GM23338 (cell line): ENCODE data around the gene UNC5A. TPM values are rescaled to one million over a fixed set of nuclear protein-coding genes. Genes with fewer than 3 reads are reported as not detected.

ENCODE experiments used
- ATAC-seq: fragments of 200-7000 bp; cut with Tn5 transposase; 3 replicates; pipeline ENCODE4 v1.9.1; 2020
- DNase-seq: peaks from one replicate; pipeline ENCODE4 v3.0.0-alpha.2; 2015; ENCODE audit warnings: low spot score
- H2AFZ ChIP-seq: fragments of 200-600 bp; sonication (generic); 2 replicates; pipeline ENCODE4 v1.8.0; 2016; ENCODE audit warnings: antibody characterized with exemption, mild to moderate bottlenecking, moderate library complexity
- H3F3A ChIP-seq: fragments of 200-600 bp; sonication (generic); replicated peaks from 2 replicates; pipeline ENCODE4 v1.8.0; 2017; ENCODE audit warnings: antibody characterized with exemption, mixed run types, low read depth
- H3K27ac ChIP-seq: fragments of 200-600 bp; sonication (generic); 2 replicates; pipeline ENCODE4 v1.6.1; 2016; ENCODE audit warnings: low read depth
- H3K27me3 ChIP-seq: fragments of 200-600 bp; sonication (generic); 2 replicates; pipeline ENCODE4 v1.8.0; 2016; ENCODE audit warnings: mild to moderate bottlenecking, mixed run types, moderate library complexity; ENCODE audit not compliant: insufficient read depth
- H3K36me3 ChIP-seq: fragments of 200-600 bp; sonication (generic); 2 replicates; pipeline ENCODE4 v1.8.0; 2016; ENCODE audit warnings: mild to moderate bottlenecking; ENCODE audit not compliant: insufficient read depth
- H3K4me1 ChIP-seq: fragments of 200-600 bp; sonication (generic); 2 replicates; pipeline ENCODE4 v1.8.0; 2016; ENCODE audit warnings: mild to moderate bottlenecking, moderate library complexity; ENCODE audit not compliant: insufficient read depth
- H3K4me2 ChIP-seq: fragments of 200-600 bp; sonication (generic); 2 replicates; pipeline ENCODE4 v1.7.1; 2017; ENCODE audit warnings: mixed run types
- H3K4me3 ChIP-seq: fragments of 200-600 bp; sonication (generic); 2 replicates; pipeline ENCODE4 v1.6.1; 2016; ENCODE audit warnings: mixed run types
- H3K79me2 ChIP-seq: fragments of 200-600 bp; sonication (generic); replicated peaks from 2 replicates; pipeline ENCODE4 v1.8.0; 2017; ENCODE audit warnings: mild to moderate bottlenecking; ENCODE audit not compliant: insufficient read depth
- H3K9me2 ChIP-seq: fragments of 200-600 bp; sonication (generic); 2 replicates; pipeline ENCODE4 v1.8.0; 2017; ENCODE audit not compliant: insufficient read depth
- H4K20me1 ChIP-seq: fragments of 200-600 bp; sonication (generic); replicated peaks from 2 replicates; pipeline ENCODE4 v1.8.0; 2017; ENCODE audit warnings: mild to moderate bottlenecking; ENCODE audit not compliant: insufficient read depth
- H3K27ac Mint-ChIP-seq: 2 replicates; pipeline ENCODE4 v1.8.0; 2020; ENCODE audit warnings: inconsistent platforms, mild to moderate bottlenecking, moderate library complexity, mixed read lengths
- H3K27me3 Mint-ChIP-seq: 3 replicates; pipeline ENCODE4 v1.8.0; 2022; ENCODE audit warnings: low read depth, mild to moderate bottlenecking, moderate library complexity, mixed read lengths, inconsistent platforms; ENCODE audit not compliant: insufficient read depth, poor library complexity
- H3K36me3 Mint-ChIP-seq: 3 replicates; pipeline ENCODE4 v1.8.0; 2021; ENCODE audit warnings: low read depth, mild to moderate bottlenecking, inconsistent platforms, moderate library complexity, mixed read lengths
- H3K4me1 Mint-ChIP-seq: 3 replicates; pipeline ENCODE4 v1.8.0; 2020; ENCODE audit warnings: mild to moderate bottlenecking, inconsistent platforms, mixed read lengths
- H3K4me3 Mint-ChIP-seq: 3 replicates; pipeline ENCODE4 v1.8.0; 2021; ENCODE audit warnings: moderate library complexity, mild to moderate bottlenecking, inconsistent platforms, mixed read lengths
- H3K9me3 Mint-ChIP-seq: 3 replicates; pipeline ENCODE4 v1.8.0; 2020; ENCODE audit warnings: moderate library complexity, mild to moderate bottlenecking, inconsistent platforms, mixed read lengths
- CREB1 ChIP-seq: fragments of 250-450 bp; sonication (Bioruptor Pico); IDR thresholded peaks from 2 replicates; pipeline ENCODE4 v1.5.0; 2020; ENCODE audit warnings: low read depth, mild to moderate bottlenecking, moderate library complexity
- CTCF ChIP-seq, 2 experiments: fragments of 200-600 bp in 1 of 2; sonication (generic) in 1 of 2; conservative IDR thresholded peaks; 2 replicates each; pipeline versions ENCODE4 v1.5.1 to v1.6.1; 2016 to 2017; ENCODE audit warnings: antibody characterized with exemption in 2 of 2, low read depth in 2 of 2, mild to moderate bottlenecking in 2 of 2, moderate library complexity in 1 of 2
- EZH2 ChIP-seq: fragments of 200-600 bp; sonication (generic); IDR thresholded peaks from one replicate; pipeline ENCODE4 v1.8.0; 2017; ENCODE audit warnings: antibody characterized with exemption, mild to moderate bottlenecking, low read depth; ENCODE audit not compliant: unreplicated experiment
- EZH2phosphoT487 ChIP-seq: fragments of 200-600 bp; sonication (generic); IDR thresholded peaks from one replicate; pipeline ENCODE4 v1.8.1; 2018; ENCODE audit warnings: antibody characterized with exemption; ENCODE audit not compliant: unreplicated experiment
- NANOG ChIP-seq: IDR thresholded peaks from 2 replicates; pipeline ENCODE4 v1.6.1; 2016; ENCODE audit warnings: antibody characterized with exemption, borderline replicate concordance
- POLR2AphosphoS5 ChIP-seq: IDR thresholded peaks from 2 replicates; pipeline ENCODE4 v1.6.1; 2016; ENCODE audit warnings: antibody characterized with exemption, low read depth
- REST ChIP-seq: IDR thresholded peaks from one replicate; pipeline ENCODE4 v1.6.1; 2018; ENCODE audit warnings: antibody characterized with exemption; ENCODE audit not compliant: unreplicated experiment
- STAT1 ChIP-seq: IDR thresholded peaks from one replicate; pipeline ENCODE4 v1.6.1; 2016; ENCODE audit warnings: antibody characterized with exemption; ENCODE audit not compliant: unreplicated experiment
- ZNF331 ChIP-seq: fragments of 250-450 bp; sonication (Bioruptor Pico); IDR thresholded peaks from 2 replicates; pipeline ENCODE4 v1.5.0; 2020; ENCODE audit warnings: low read depth, mild to moderate bottlenecking, moderate library complexity
- polyA plus RNA-seq: library from polyadenylated mRNA; unstranded; fragments of >200 nt; fragmentation: Nextera tagmentation; extraction: Ambion mirVana; gene quantifications from 2 replicates; pipeline ENCODE4 v1.2.1, GENCODE V29; 2016
- total RNA-seq: library from RNA; depleted of rRNA; stranded (reverse); fragments of >200 nt; shearing (Covaris generic); gene quantifications from 2 replicates; pipeline ENCODE4 v1.2.3, GENCODE V29; 2014
- TF ChIP-seq, protein P1 (sequence below): IDR thresholded peaks from 2 replicates; pipeline ENCODE4 v1.6.1; 2016; ENCODE audit warnings: antibody characterized with exemption

UNC5A gene
- total and polyA plus RNA-seq, 2 experiments from 2014 or later: 0.92 to 3.9 TPM

DNA sequence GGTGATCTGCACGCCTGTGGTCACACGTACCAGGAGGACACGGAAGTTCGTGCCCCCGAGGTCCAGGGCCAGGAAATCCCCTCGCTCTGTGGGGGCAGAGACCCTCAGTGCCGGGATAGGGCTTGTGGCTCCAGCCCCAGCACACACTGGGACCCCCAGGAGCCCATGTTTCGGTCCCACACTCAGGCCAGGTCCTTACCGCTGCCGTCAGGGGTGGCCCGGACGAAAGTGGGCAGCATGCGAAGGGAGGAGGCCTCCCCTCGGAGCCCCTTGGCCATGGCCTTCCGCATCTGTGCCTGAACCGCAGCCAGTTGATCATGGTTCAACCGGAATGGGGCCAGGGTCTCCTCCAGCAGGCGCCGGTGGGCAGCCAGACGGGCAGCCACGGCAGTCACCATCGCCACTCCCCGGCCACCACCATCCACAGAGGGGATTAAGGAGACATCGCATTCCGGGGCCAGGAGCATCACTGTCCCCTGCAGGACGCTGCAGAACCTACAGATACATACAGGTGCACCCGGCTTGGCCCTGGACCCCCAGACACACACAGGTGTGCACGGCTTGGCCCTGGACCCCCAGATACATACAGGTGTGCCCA, 77.0 kb downstream of the UNC5A start:
- no peak overlapping the region for H3K4me3 ChIP-seq
- H3K4me1 ChIP-seq: no peaks in the 10 kb centered on the region
- DNase-seq (no peak), ATAC-seq (peak; percentile 68)
- Mint-ChIP-seq H3K27ac (no peak overlapping the region), H3K9me3 (no peaks in the 10 kb centered on the region), H3K36me3 (no peaks in the 10 kb centered on the region), H3K27me3 (peaks cover 9% of the 10 kb centered on the region), H3K4me3 (no peak overlapping the region), H3K4me1 (peaks cover 9% of the 10 kb centered on the region; the same call in 1 of the 3 replicates)
- H3K36me3 ChIP-seq: no peaks in the 10 kb centered on the region
- no peaks in the 10 kb centered on the region for H3F3A ChIP-seq
- TF ChIP-seq CTCF (conservative IDR thresholded peaks at IDR 0.05; ENCODE audit: low read depth in 2 of 2) (peak in 1 of 2 experiments; percentile 61; a peak in 2 of 4 replicates), EZH2phosphoT487 (no peak), NANOG (no peak)
- no peaks in the 10 kb centered on the region for H3K9me2 ChIP-seq
- no peaks in the 10 kb centered on the region for H3K27me3 ChIP-seq
- H3K79me2 ChIP-seq: no peaks in the 10 kb centered on the region
- no peak overlapping the region for H2AFZ ChIP-seq
- no peaks in the 10 kb centered on the region for H4K20me1 ChIP-seq
- no peak overlapping the region for H3K27ac ChIP-seq
- H3K4me2 ChIP-seq: no peak overlapping the region

DNA sequence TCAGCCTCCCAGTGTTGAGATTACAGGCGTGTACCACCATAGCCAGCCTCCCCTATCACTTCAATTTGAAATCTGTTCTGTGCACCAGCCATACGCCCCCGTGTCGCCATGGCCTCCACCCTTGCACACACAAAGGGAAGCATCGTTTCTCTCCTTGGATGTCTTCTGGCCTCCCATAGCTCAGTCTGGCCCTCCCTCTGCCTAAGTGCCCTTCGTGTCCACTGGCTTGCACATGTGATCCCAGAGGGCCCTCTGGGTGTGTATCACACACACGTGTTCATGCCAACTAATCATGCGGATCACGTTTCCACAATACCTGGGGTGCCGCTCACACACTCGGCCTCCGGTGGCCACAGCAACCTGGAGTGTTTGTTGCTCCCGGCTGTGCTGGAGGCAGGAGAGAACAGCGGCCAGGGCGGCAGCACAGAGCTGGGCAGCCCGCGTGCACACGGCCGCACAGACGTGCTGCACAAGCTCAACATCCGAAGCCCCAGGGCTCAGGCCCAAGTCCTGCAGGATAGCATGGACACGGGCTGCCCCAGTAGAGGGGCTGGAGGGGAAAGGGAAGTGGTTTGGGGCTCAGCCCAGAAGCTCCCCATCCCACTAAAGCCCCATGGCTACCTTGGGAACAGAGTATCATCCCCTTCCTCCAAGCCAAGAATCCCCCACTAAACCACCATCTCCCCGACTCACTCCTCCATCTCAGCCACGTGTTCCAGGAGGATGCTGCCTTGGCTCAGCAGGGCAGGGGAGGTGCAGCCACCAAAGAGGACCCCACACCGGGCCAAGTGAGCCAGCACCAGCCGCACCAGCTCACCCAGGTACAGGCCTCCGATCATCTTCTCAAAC, 77.9 kb downstream of the UNC5A start:
- Histone ChIP-seq H2AFZ (no peak overlapping the region), H3K27ac (no peak overlapping the region), H3K79me2 (no peaks in the 10 kb centered on the region), H3K9me2 (no peaks in the 10 kb centered on the region), H3K27me3 (no peaks in the 10 kb centered on the region), H3K36me3 (no peaks in the 10 kb centered on the region), H3K4me1 (no peaks in the 10 kb centered on the region), H4K20me1 (no peaks in the 10 kb centered on the region), H3K4me3 (no peak overlapping the region), H3F3A (no peaks in the 10 kb centered on the region), H3K4me2 (no peak overlapping the region)
- ATAC-seq (no peak), DNase-seq (no peak)
- Mint-ChIP-seq H3K27ac (no peak overlapping the region; the same call in 1 of the 2 replicates), H3K4me3 (no peak overlapping the region), H3K27me3 (peaks cover 9% of the 10 kb centered on the region), H3K36me3 (no peaks in the 10 kb centered on the region), H3K9me3 (no peaks in the 10 kb centered on the region), H3K4me1 (peaks cover 9% of the 10 kb centered on the region; the same call in 1 of the 3 replicates)
- TF ChIP-seq REST (no peak), EZH2phosphoT487 (no peak), NANOG (no peak), EZH2 (no peak), POLR2AphosphoS5 (no peak), ZNF331 (CRISPR knock-in tag) (no peak), CREB1 (CRISPR knock-in tag) (no peak), STAT1 (no peak)
- TF ChIP-seq, protein P1, sequence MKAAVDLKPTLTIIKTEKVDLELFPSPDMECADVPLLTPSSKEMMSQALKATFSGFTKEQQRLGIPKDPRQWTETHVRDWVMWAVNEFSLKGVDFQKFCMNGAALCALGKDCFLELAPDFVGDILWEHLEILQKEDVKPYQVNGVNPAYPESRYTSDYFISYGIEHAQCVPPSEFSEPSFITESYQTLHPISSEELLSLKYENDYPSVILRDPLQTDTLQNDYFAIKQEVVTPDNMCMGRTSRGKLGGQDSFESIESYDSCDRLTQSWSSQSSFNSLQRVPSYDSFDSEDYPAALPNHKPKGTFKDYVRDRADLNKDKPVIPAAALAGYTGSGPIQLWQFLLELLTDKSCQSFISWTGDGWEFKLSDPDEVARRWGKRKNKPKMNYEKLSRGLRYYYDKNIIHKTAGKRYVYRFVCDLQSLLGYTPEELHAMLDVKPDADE: no peak
